HepG2 (cell line): ENCODE data around the gene PSAP.

Experiments used
- ATAD3A ChIP-seq: sonication (generic); formaldehyde crosslinking; IDR thresholded peaks from 2 replicates; pipeline ENCODE4 v1.4.0; 2020; ENCODE audit warnings: missing genetic modification reagents
- DPF2 ChIP-seq: sonication (generic); formaldehyde crosslinking; IDR thresholded peaks from 2 replicates; pipeline ENCODE4 v1.4.0; 2020; ENCODE audit warnings: mild to moderate bottlenecking, low read depth, missing genetic modification reagents, borderline replicate concordance
- GABPA ChIP-seq, 2 experiments: IDR thresholded peaks; 2 replicates each; pipeline ENCODE4 v1.6.1; 2011 to 2016; ENCODE audit warnings: low read depth in 2 of 2, low read length in 1 of 2, missing biosample characterization in 1 of 2, missing genetic modification characterization in 1 of 2
- POLR2A ChIP-seq, 2 experiments: IDR thresholded peaks; 2 replicates each; pipeline ENCODE4 v1.6.1; 2011; ENCODE audit warnings: low read depth in 2 of 2, low read length in 2 of 2, mild to moderate bottlenecking in 1 of 2, moderate library complexity in 1 of 2; ENCODE audit not compliant: insufficient read depth in 1 of 2
- ZBTB42 ChIP-seq: sonication (generic); formaldehyde crosslinking; IDR thresholded peaks from 2 replicates; pipeline ENCODE4 v1.5.0; 2020; ENCODE audit warnings: mild to moderate bottlenecking, missing genetic modification reagents
- TF ChIP-seq, protein P1 (sequence below): sonication (generic); formaldehyde crosslinking; IDR thresholded peaks from 2 replicates; pipeline ENCODE4 v1.4.0; 2020; ENCODE audit warnings: mild to moderate bottlenecking, missing genetic modification reagents

DNA sequence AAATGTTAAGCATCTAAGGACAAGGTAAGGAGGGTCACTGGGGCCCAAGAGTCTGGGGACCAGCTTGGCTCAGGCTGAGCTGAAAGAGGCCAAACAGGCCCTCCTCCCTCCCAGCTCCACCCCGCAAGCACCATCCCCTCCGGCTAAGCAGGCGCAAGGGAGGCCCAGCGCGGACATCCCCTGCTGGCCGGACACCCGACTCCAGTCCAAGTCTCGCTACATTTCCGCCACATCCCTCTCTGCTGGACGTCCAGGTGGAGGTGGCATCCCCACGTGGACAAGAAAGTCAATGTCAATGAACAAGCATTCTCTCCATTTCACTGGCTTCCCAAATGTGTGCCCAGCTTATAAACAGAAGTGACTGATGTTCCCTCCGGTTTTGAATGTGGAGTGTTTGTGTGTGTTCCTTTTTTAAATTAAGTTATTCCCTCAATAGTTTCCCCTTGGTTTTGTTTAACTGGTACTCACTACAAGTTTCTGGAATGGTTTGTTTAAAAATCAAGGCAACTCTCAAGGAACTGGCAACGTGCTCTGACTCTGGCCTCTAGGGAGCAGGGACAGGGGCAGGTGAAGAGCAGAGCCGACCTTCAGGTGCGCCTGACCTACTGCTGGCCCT, 35.4 kb downstream of the PSAP start:
- TF ChIP-seq POLR2A (IDR thresholded peaks at IDR 0.05; ENCODE audit: insufficient read depth in 1 of 2, low read depth in 2 of 2, low read length in 2 of 2) (0 out of 4 replicates have a peak, but pooled peaks of 1 of the 2 experiments have one; percentile 1), ATAD3A (CRISPR knock-in tag) (no peak), DPF2 (CRISPR knock-in tag) (no peak), GABPA (IDR thresholded peaks at IDR 0.05; ENCODE audit: low read depth, low read length) (no peak), GABPA (CRISPR knock-in tag; IDR thresholded peaks at IDR 0.05; ENCODE audit: low read depth) (no peak), ZBTB42 (CRISPR knock-in tag) (no peak)
- TF ChIP-seq, protein P1, sequence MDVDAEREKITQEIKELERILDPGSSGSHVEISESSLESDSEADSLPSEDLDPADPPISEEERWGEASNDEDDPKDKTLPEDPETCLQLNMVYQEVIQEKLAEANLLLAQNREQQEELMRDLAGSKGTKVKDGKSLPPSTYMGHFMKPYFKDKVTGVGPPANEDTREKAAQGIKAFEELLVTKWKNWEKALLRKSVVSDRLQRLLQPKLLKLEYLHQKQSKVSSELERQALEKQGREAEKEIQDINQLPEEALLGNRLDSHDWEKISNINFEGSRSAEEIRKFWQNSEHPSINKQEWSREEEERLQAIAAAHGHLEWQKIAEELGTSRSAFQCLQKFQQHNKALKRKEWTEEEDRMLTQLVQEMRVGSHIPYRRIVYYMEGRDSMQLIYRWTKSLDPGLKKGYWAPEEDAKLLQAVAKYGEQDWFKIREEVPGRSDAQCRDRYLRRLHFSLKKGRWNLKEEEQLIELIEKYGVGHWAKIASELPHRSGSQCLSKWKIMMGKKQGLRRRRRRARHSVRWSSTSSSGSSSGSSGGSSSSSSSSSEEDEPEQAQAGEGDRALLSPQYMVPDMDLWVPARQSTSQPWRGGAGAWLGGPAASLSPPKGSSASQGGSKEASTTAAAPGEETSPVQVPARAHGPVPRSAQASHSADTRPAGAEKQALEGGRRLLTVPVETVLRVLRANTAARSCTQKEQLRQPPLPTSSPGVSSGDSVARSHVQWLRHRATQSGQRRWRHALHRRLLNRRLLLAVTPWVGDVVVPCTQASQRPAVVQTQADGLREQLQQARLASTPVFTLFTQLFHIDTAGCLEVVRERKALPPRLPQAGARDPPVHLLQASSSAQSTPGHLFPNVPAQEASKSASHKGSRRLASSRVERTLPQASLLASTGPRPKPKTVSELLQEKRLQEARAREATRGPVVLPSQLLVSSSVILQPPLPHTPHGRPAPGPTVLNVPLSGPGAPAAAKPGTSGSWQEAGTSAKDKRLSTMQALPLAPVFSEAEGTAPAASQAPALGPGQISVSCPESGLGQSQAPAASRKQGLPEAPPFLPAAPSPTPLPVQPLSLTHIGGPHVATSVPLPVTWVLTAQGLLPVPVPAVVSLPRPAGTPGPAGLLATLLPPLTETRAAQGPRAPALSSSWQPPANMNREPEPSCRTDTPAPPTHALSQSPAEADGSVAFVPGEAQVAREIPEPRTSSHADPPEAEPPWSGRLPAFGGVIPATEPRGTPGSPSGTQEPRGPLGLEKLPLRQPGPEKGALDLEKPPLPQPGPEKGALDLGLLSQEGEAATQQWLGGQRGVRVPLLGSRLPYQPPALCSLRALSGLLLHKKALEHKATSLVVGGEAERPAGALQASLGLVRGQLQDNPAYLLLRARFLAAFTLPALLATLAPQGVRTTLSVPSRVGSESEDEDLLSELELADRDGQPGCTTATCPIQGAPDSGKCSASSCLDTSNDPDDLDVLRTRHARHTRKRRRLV (CRISPR knock-in tag), result no peak
